Measurements from ENCODE around the gene CIT.
A peak's percentile ranks its signal among the peaks of the same experiment; 100 is the strongest.
"Not testable (repeated sequence)": the region's sequence is repeated elsewhere in the genome, so short reads cannot be mapped to it uniquely, and the experiment has no call there.

Gene CIT

GRCh38 chr12:119668324-119668841, 208.7 kb downstream of the CIT start:
- no peak for DNase-seq

GRCh38 chr12:119667577-119668323, 209.4 kb downstream of the CIT start, which contains the start of gene PRKAB1:
TSS of gene PRKAB1 (plus strand) at chr12:119668133. CDS start at chr12:119668245, 112 bp downstream.
- peak; percentile 89 to 93 for DNase-seq

GRCh38 chr12:119666900-119667576, 210.1 kb downstream of the CIT start:
- DNase-seq = no peak

GRCh38 chr12:119666226-119666795, 210.8 kb downstream of the CIT start:
- DNase-seq = no peak

DNA sequence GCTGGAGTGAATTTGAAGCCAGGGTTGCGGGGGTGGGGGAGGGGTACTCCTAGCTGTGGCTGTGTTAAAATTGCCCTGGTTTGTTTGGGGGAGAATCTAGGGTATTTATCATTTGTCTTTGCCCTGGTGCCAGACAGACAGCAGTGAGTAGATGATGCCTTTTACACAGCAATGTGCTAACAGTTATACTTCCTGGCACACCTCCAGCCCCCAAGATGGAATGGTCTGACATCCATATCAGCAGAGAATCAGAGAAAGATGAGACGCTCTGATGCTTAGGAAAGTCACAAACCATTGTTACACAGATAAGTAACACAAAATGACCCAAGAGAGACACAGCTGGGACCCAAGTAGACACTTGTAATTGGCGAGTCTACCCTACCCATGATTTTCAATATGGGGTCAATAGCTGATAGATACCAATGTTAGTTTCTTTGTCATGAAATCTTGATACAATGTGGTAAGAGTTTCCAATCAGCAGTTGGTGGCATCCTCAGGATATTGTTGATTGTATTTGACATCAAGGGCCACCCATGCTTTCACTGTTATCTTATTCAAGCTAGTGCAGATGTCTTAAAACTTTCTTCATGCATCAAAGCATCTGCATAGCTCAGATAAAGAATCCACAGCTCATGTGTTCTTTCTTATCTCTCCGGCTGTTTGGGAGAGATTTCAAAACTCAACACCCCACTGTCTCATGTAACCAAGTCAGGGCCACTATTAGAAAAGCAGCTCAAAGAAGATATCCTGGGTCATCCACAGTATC, 211.8 kb downstream of the CIT start:
- no peak for DNase-seq

- DNase-seq = no peak
Measured at GRCh38 chr12:119664642-119665041, 212.5 kb downstream of the CIT start.

GRCh38 chr12:119661882-119662281, 215.2 kb downstream of the CIT start:
- DNase-seq = no peak

GRCh38 chr12:119660076-119660475, 217.0 kb downstream of the CIT start:
- DNase-seq = no peak

GRCh38 chr12:119659289-119659897, 217.7 kb downstream of the CIT start:
- peak; percentile 35 to 37 for DNase-seq

DNA sequence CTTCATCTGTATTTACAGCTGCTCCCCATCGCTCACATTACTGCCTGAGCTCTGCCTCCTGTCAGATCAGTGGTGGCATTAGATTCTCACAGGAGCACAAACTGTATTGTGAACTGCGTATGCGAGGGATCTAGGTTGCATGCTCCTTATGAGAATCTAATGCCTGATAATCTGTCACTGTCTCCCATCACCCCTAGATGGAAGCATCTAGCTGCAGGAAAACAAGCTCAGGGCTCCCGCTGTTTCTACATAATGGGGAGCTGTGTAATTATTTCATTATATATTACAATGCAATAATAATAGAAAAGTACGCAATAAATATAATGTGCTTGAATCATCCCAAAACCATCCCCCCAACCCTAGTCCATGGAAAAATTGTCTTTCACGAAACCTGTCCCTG, 219.0 kb downstream of the CIT start:
- DNase-seq = not testable (repeated sequence)

GRCh38 chr12:119657001-119657400, 220.1 kb downstream of the CIT start:
- DNase-seq = not testable (repeated sequence)

DNA sequence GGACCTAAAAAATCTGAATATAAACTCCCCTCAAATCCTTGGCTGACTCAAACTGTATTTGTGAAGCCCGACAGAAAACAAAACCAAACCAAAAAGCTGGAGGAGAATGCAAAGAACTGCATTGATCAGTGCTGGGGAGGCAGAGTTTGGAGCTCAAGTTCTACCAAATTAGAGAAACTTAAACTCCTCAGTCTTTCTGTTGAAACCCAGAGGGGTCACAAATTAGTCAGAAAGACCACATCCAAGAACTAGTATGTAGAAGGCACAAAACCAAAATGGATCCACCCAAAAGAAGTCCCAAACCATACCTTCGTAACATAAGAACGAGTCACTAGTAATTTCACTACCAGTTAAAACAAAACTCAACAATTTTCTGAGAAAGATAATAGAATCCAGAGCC, 224.5 kb downstream of the CIT start:
- DNase-seq = no peak

DNA sequence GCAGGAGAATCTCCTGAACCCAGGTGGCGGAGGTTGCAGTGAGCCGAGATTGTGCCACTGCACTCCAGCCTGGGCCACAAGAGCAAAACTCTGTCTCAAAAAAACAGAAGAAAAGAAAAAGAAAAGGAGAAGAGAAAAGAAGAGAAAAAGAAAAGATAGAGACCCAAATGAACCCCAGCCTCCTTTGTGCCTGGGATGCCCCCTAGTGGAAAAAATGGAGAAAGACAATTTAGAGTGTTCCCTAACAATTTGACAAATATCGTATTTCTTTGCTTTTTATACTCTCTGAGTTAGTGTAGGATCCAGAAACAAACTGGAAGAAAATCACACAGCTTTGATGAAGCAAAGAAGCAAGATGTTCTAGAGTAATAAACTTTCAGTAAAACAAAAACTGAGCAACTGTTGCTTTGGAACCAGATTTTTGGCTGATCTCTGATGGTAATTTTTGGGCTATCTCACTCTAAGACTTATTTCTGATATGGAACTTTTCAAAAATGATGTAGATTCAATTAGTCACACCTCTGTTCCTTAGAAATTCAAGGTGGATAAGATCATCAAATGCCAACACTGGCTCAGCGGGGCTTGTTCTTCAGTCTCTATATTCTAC, 227.8 kb downstream of the CIT start:
- no peak for DNase-seq

DNA sequence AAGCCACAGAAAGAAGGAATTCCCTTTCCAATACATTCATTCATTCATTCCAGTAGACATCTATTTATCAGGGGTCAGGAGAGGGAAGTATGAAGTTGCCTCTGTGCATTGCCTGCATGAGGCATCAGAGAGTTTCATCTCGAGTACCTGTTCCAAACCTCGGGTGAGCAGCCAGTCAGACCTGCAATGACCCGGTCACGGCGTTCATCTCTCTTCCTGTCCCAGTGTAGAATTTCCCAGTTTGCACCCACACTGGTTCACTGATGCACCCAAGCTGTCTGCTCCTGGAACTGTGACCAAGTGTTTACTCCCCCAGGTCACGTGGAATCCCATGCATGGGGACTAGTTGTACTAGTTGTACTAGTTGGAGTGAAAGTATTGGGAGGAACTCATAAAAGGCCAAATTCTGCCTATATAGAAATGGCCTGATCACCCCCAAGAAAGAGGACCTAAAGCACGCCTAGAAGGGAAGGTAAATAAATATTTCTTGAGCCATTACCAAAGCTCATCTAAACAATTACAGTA, 231.5 kb downstream of the CIT start:
- no peak for DNase-seq

DNA sequence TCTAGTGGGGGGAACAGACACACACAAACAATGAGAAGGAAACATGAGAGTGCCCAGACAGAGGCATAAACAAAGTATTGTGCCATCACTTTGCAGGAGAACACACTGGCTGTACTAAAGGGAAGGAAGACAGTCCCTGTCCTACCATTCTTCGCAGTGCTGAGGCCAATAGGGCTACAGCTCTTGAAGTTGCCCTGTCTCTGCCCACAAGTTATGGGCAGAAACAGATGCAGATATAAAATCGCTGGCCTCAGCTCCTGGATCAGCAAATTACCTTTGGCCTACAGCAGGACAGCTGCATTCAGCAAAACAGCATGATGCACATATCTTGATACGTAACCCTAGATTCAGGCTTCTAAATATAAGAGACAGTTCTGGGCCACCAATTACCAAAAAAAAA, 232.2 kb downstream of the CIT start:
- DNase-seq = no peak

GRCh38 chr12:119642986-119643385, 234.1 kb downstream of the CIT start:
- no peak for DNase-seq

Measured in activated CD4-positive, alpha-beta T cell treated with anti-CD3 and anti-CD28 coated beads, Interleukin-2, amount 50 U/mL, for 4 hours (primary cell).